Sigmoid colon (tissue), 4 donors: ENCODE measurements around the gene CTNNAL1.
A peak's percentile ranks its signal among the peaks of the same experiment; 100 is the strongest.

Experiments used
- EP300 ChIP-seq, 4 donors: sonication (generic); formaldehyde crosslinking; IDR thresholded peaks; one replicate each; pipeline ENCODE4 v1.6.1; 2017; ENCODE audit warnings: antibody characterized with exemption in 4 of 4
- POLR2A ChIP-seq, 2 donors: fragments of 450-650 bp; IDR thresholded peaks; one replicate each; pipeline ENCODE4 v1.6.1; 2016; ENCODE audit warnings: antibody characterized with exemption in 2 of 2, mild to moderate bottlenecking in 2 of 2, moderate library complexity in 2 of 2
- POLR2AphosphoS5 ChIP-seq, 4 donors: sonication (generic); formaldehyde crosslinking; IDR thresholded peaks; one replicate each; pipeline ENCODE4 v1.6.1; 2017; ENCODE audit warnings: antibody characterized with exemption in 4 of 4
- TF ChIP-seq, protein P1 (sequence below), 4 experiments: fragments of 450-650 bp in 3 of 4; fragments of 200-600 bp in 1 of 4; IDR thresholded peaks; one replicate each; pipeline ENCODE4 v1.5.1; 2016 to 2019; ENCODE audit warnings: antibody characterized with exemption in 4 of 4, mild to moderate bottlenecking in 3 of 4, moderate library complexity in 2 of 4

DNA sequence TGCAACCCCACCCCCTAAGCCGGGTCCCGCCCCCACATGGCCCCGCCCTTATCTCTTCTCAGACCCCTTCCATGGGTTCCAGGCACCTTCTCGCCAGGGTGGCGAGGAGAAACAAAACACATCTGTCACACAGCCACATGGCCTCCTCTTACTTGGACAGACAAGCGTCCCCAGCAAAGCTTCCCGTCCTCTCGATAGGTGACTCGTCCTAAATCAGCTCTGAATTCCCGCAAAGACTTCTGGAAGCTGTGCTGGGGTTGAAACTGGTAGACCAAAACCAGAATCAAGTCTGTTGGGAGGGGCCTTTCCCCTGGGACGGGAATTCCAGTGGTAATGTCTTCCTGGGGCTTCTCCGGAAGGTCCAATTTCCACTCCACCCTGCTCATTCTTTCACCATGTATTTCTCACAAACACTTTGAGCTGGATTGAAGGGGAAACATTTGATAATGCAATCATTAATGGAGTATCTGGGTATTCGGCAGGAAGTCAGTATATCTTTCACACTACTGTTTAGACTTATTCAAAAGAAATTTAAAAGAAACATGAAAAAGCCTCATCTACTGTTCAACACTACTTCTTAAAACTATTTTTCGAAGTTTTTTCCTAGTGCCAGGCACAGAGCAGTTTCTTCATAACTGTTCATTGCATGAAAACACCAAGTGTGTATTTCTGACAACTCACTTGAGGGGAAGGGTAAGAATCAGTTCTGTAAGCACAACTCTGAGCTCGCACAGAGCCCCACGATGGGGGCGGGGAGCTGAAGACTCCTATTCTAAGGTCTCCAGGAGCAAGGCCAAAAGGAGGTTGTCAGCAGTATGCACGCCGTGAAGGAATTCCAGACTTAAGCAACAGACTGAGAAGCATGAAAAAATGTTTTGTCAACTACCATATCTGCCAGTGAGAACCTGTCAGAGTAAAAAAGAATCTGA, 644 bp upstream of the CTNNAL1 start:
- TF ChIP-seq POLR2A (IDR thresholded peaks at IDR 0.05) (no peak), EP300 (IDR thresholded peaks at IDR 0.05) (no peak), POLR2AphosphoS5 (IDR thresholded peaks at IDR 0.05) (peak in 1 of 4 donors; percentile 24)
- TF ChIP-seq, protein P1, sequence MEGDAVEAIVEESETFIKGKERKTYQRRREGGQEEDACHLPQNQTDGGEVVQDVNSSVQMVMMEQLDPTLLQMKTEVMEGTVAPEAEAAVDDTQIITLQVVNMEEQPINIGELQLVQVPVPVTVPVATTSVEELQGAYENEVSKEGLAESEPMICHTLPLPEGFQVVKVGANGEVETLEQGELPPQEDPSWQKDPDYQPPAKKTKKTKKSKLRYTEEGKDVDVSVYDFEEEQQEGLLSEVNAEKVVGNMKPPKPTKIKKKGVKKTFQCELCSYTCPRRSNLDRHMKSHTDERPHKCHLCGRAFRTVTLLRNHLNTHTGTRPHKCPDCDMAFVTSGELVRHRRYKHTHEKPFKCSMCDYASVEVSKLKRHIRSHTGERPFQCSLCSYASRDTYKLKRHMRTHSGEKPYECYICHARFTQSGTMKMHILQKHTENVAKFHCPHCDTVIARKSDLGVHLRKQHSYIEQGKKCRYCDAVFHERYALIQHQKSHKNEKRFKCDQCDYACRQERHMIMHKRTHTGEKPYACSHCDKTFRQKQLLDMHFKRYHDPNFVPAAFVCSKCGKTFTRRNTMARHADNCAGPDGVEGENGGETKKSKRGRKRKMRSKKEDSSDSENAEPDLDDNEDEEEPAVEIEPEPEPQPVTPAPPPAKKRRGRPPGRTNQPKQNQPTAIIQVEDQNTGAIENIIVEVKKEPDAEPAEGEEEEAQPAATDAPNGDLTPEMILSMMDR (IDR thresholded peaks at IDR 0.05) = no peak
